Chondrocyte (in vitro differentiated cells): ENCODE results near the gene WIZ. TPM values are rescaled to one million over a fixed set of nuclear protein-coding genes. Genes with fewer than 3 reads are reported as not detected.

Experiments
- DNase-seq: peaks from one replicate; pipeline ENCODE4 v3.0.0; 2021; ENCODE audit warnings: mixed read lengths, low spot score
- H3K27ac Mint-ChIP-seq: one replicate; pipeline ENCODE4 v1.8.0; 2021; ENCODE audit warnings: mild to moderate bottlenecking, moderate library complexity, mixed read lengths; ENCODE audit not compliant: unreplicated experiment
- H3K27me3 Mint-ChIP-seq: 2 replicates; pipeline ENCODE4 v1.8.0; 2021; ENCODE audit warnings: low read depth, mixed read lengths
- H3K36me3 Mint-ChIP-seq: 2 replicates; pipeline ENCODE4 v1.8.0; 2021; ENCODE audit warnings: low read depth, mixed read lengths
- H3K4me1 Mint-ChIP-seq: 2 replicates; pipeline ENCODE4 v1.8.0; 2021; ENCODE audit warnings: low read depth, mild to moderate bottlenecking, mixed read lengths
- H3K4me3 Mint-ChIP-seq: one replicate; pipeline ENCODE4 v1.8.0; 2021; ENCODE audit warnings: mild to moderate bottlenecking, moderate library complexity, mixed read lengths; ENCODE audit not compliant: unreplicated experiment
- H3K9me3 Mint-ChIP-seq: 2 replicates; pipeline ENCODE4 v1.8.0; 2021; ENCODE audit warnings: low read depth, mixed read lengths
- microRNA-seq: library from miRNA; unstranded; fragments of <30 nt; microRNA quantifications from one replicate; pipeline ENCODE4 v1.2.0, GENCODE V29; 2020; ENCODE audit warnings: borderline number of aligned reads
- total RNA-seq: library from RNA; stranded (reverse); gene quantifications from 3 replicates; pipeline ENCODE4 v1.2.1, GENCODE V29; 2021
- TF ChIP-seq, protein P1 (sequence below): fragments of 200-600 bp; sonication (generic); IDR thresholded peaks from 2 replicates; pipeline ENCODE4 v1.5.0; 2021; ENCODE audit warnings: antibody characterized with exemption, mild to moderate bottlenecking, moderate library complexity

WIZ gene
- total RNA-seq, 1 donor from 2014 or later = 52.4 TPM

DNA sequence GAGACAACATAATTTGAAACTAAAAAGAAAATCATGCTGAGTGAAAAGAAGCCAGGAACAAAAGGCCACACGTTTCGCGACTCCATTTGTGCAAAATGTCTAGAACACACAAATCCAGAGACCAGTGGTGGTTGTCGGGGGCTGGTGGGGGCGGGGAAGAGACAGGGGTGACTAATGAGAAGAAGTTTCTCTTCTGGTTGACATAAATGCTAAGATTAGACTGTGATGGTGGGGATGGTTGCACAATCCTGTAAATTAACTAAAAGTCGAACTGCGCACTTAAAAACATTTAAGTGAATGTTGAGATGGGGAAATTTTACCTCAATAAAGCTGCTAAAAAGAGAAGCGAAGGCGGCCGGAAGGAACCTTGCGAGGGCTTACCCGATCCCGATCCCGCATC is 77.3 kb downstream of the WIZ start:
- TF ChIP-seq, protein P1, sequence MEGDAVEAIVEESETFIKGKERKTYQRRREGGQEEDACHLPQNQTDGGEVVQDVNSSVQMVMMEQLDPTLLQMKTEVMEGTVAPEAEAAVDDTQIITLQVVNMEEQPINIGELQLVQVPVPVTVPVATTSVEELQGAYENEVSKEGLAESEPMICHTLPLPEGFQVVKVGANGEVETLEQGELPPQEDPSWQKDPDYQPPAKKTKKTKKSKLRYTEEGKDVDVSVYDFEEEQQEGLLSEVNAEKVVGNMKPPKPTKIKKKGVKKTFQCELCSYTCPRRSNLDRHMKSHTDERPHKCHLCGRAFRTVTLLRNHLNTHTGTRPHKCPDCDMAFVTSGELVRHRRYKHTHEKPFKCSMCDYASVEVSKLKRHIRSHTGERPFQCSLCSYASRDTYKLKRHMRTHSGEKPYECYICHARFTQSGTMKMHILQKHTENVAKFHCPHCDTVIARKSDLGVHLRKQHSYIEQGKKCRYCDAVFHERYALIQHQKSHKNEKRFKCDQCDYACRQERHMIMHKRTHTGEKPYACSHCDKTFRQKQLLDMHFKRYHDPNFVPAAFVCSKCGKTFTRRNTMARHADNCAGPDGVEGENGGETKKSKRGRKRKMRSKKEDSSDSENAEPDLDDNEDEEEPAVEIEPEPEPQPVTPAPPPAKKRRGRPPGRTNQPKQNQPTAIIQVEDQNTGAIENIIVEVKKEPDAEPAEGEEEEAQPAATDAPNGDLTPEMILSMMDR = no peak
- DNase-seq = no peak
- no peak overlapping the region for H3K4me3 Mint-ChIP-seq
- no peaks in the 10 kb centered on the region for H3K27me3 Mint-ChIP-seq
- no peaks in the 10 kb centered on the region for H3K9me3 Mint-ChIP-seq
- no peak overlapping the region for H3K27ac Mint-ChIP-seq
- H3K36me3 Mint-ChIP-seq = peaks cover 16% of the 10 kb centered on the region
- H3K4me1 Mint-ChIP-seq = peaks cover 19% of the 10 kb centered on the region

DNA sequence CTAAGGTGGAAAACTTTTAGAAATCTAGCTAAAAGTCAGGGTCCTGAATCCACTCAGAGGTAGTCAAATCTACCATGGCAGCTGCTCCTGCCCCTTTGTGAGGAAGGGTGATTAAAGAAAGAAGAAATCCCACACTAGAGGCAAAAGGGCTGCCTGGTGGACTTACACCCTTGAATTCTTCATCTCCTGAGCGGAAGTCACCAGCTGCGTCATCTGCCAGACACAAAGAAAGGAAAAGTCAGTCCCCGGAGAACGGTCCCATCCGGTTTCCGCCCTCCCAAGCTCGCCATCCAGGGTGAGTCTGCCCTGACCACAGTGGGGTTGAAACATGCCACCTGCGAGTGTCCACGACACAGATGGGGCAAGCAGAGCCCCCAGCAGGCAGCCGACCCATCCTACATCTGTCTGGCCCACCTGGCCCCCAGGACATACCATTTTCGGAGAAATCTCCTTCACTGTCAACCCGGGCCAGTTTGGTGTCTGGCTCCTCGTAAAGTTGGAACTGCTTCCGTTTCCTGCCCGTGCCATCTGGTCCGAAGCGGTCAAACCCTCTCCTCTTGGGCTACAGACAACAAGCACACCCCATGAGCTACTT is 77.9 kb downstream of the WIZ start:
- peak; percentile 61 for DNase-seq
- H3K9me3 Mint-ChIP-seq = no peaks in the 10 kb centered on the region
- no peak overlapping the region for H3K27ac Mint-ChIP-seq

DNA sequence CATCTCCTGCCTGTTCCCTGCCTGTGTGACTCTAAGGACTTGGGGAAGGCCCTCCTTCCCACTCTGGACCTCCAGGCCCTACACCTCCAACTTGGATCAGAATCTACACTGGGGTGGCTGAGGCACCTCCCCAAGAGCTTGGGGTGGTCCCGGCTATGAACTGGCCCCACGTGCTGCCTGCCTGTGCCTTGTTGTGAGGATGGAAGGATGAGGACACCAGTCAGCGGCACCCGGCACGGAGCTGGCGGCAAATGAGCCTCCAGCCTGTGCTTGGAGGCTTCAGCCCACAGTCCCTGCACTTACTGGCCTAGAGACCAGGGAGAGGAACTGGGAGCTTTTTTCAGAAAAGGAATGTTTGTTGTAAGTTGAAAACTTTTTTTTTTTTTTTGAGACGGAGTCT is 78.6 kb downstream of the WIZ start:
- Mint-ChIP-seq H3K4me3 (no peak overlapping the region), H3K4me1 (peaks cover 8% of the 10 kb centered on the region), H3K27ac (no peak overlapping the region), H3K36me3 (peaks cover 18% of the 10 kb centered on the region), H3K27me3 (no peaks in the 10 kb centered on the region), H3K9me3 (no peaks in the 10 kb centered on the region)
- TF ChIP-seq, protein P1 = no peak
- DNase-seq = peak; percentile 65

More for the DNA sequence above, 77.9 kb downstream of the WIZ start:
- Mint-ChIP-seq H3K27me3 (no peaks in the 10 kb centered on the region), H3K4me1 (peaks cover 13% of the 10 kb centered on the region), H3K4me3 (no peak overlapping the region), H3K36me3 (peaks cover 16% of the 10 kb centered on the region)
- TF ChIP-seq, protein P1 = no peak

Small RNA genes lying within 50 kb of the gene (microRNA-seq; reads per million reads assigned to microRNA genes)
- gene MIR1470 = not detected

Other genes with a start within 250 kb of the WIZ start
- gene NOTCH3, start 249.0 kb downstream of the WIZ start, total RNA-seq = 78.6 to 559 TPM (median 553 TPM) in 3 replicates
- gene EPHX3, start 217.5 kb downstream of the WIZ start, total RNA-seq = 0.15 to 0.38 TPM in 2 of 3 replicates, not detected in the other
- gene BRD4, start 117.4 kb downstream of the WIZ start, total RNA-seq = 83.8 to 108 TPM (median 104 TPM) in 3 replicates
- gene AKAP8, start 70.2 kb downstream of the WIZ start, total RNA-seq = 21.3 to 23.5 TPM (median 23.0 TPM) in 3 replicates
- 69.5 to 103 TPM (median 76.0 TPM) in 3 replicates for gene AKAP8L, start 31.0 kb downstream of the WIZ start, total RNA-seq
- 0.05 TPM in 1 of 3 replicates, not detected in the others for gene RASAL3, start 14.6 kb upstream of the WIZ start, total RNA-seq
- gene PGLYRP2, start 29.5 kb upstream of the WIZ start, total RNA-seq = not detected in 3 replicates
- not detected in 3 replicates for gene CYP4F22, start 58.6 kb upstream of the WIZ start, total RNA-seq
- not detected in 3 replicates for gene CYP4F8, start 165.3 kb upstream of the WIZ start, total RNA-seq
- gene CYP4F3, start 190.9 kb upstream of the WIZ start, total RNA-seq = not detected in 3 replicates
- gene CYP4F12, start 223.1 kb upstream of the WIZ start, total RNA-seq = not detected in 3 replicates